Epithelial cell of prostate (primary cell): ENCODE data around the gene CACNA1F.

Experiments
- DNase-seq: peaks from one replicate; pipeline ENCODE4 v3.0.0-alpha.2; 2011; ENCODE audit warnings: low read depth, low spot score
- H3K27ac ChIP-seq: fragments of 450-650 bp; 2 replicates; pipeline ENCODE4 v1.5.1; 2017; ENCODE audit warnings: mild to moderate bottlenecking

The CACNA1F gene

GRCh38 chrX:49257846-49258748, 25.0 kb upstream of the CACNA1F start:
- no peak for DNase-seq
- no peak overlapping the region for H3K27ac ChIP-seq

- no peak for DNase-seq
- no peak overlapping the region for H3K27ac ChIP-seq
Measured at GRCh38 chrX:49257074-49257790, 24.1 kb upstream of the CACNA1F start.

- no peak for DNase-seq
- H3K27ac ChIP-seq: no peak overlapping the region
Measured at GRCh38 chrX:49256268-49256995, 23.3 kb upstream of the CACNA1F start.

GRCh38 chrX:49254639-49255038, 21.5 kb upstream of the CACNA1F start:
- H3K27ac ChIP-seq: no peak overlapping the region
- DNase-seq: no peak

GRCh38 chrX:49251325-49251724, 18.2 kb upstream of the CACNA1F start:
- no peak overlapping the region for H3K27ac ChIP-seq

GRCh38 chrX:49250578-49250977, 17.4 kb upstream of the CACNA1F start:
- no peak overlapping the region for H3K27ac ChIP-seq

More at GRCh38 chrX:49251325-49251724, 18.2 kb upstream of the CACNA1F start:
- DNase-seq: no peak

GRCh38 chrX:49250066-49250465, 16.9 kb upstream of the CACNA1F start:
- DNase-seq: no peak
- H3K27ac ChIP-seq: no peak overlapping the region

More at GRCh38 chrX:49250578-49250977, 17.4 kb upstream of the CACNA1F start:
- DNase-seq: no peak

- no peak overlapping the region for H3K27ac ChIP-seq
- DNase-seq: no peak
Measured at GRCh38 chrX:49249616-49250015, 16.5 kb upstream of the CACNA1F start.

- H3K27ac ChIP-seq: no peak overlapping the region
- DNase-seq: no peak
Measured at GRCh38 chrX:49249071-49249470, 15.9 kb upstream of the CACNA1F start.

GRCh38 chrX:49247916-49248811, 15.0 kb upstream of the CACNA1F start:
- DNase-seq: no peak
- no peak overlapping the region for H3K27ac ChIP-seq

GRCh38 chrX:49247346-49247745, 14.2 kb upstream of the CACNA1F start:
- no peak for DNase-seq
- H3K27ac ChIP-seq: no peak overlapping the region

- H3K27ac ChIP-seq: no peak overlapping the region
- DNase-seq: no peak
Measured at GRCh38 chrX:49246541-49246940, 13.4 kb upstream of the CACNA1F start.

GRCh38 chrX:49244207-49244606, 11.1 kb upstream of the CACNA1F start:
- H3K27ac ChIP-seq: no peak overlapping the region
- DNase-seq: no peak

GRCh38 chrX:49243166-49243565, 10.0 kb upstream of the CACNA1F start:
- H3K27ac ChIP-seq: no peak overlapping the region
- no peak for DNase-seq

- H3K27ac ChIP-seq: no peak overlapping the region
- no peak for DNase-seq
Measured at GRCh38 chrX:49242545-49243066, 9.5 kb upstream of the CACNA1F start.

GRCh38 chrX:49238735-49239134, 5.6 kb upstream of the CACNA1F start:
- no peak for DNase-seq
- H3K27ac ChIP-seq: no peak overlapping the region

- H3K27ac ChIP-seq: no peak overlapping the region
- DNase-seq: no peak
Measured at GRCh38 chrX:49237060-49237459, 3.9 kb upstream of the CACNA1F start.

- no peak for DNase-seq
- H3K27ac ChIP-seq: no peak overlapping the region
Measured at GRCh38 chrX:49233887-49234555, 881 bp upstream of the CACNA1F start.

GRCh38 chrX:49232525-49232924, 615 bp downstream of the CACNA1F start:
- DNase-seq: no peak
- H3K27ac ChIP-seq: no peak overlapping the region
